ENCODE measurements around the gene C10orf62.
A peak's percentile ranks its signal among the peaks of the same experiment; 100 is the strongest.
"Not testable (repeated sequence)": the region's sequence is repeated elsewhere in the genome, so short reads cannot be mapped to it uniquely, and the experiment has no call there.

Gene C10orf62

DNA sequence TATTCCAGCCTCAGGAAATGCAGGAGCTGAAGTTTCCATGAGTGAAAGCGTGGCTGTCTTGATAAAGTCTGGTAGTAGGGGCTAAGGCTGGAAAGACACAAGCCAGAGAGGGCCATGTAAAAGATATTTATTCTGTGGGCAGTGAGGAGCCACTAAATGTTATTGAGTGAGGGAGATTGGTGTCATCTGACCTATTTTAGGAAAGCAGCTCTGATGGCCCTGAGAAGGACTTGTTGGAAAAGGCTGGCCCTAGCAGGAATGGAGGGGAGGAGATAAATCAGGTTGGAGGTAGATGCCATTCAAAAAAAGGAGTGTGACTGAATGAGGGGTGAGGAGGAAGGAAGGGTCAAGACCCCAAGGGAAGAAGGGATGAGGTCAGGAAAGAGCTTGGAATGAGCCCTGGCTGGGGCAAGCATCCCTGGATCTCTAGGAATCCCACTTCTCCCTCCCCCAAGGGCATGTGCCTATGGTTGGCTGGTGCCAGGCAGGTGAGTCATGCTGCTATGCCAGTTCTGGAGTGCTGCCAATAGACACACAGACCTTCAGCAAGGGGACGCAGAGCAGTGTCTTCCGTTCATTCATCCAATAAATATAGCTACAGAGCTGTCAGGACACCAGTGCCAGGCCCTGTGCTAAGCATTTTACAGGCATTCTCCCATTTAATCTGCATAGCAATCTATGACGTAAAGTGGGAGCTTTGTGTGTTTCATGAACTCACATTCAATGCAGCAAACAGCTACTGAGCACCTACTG lies 15.0 kb upstream of the C10orf62 start:
- no peak overlapping the region for H3K27ac Mint-ChIP-seq
- no peak for ATAC-seq

DNA sequence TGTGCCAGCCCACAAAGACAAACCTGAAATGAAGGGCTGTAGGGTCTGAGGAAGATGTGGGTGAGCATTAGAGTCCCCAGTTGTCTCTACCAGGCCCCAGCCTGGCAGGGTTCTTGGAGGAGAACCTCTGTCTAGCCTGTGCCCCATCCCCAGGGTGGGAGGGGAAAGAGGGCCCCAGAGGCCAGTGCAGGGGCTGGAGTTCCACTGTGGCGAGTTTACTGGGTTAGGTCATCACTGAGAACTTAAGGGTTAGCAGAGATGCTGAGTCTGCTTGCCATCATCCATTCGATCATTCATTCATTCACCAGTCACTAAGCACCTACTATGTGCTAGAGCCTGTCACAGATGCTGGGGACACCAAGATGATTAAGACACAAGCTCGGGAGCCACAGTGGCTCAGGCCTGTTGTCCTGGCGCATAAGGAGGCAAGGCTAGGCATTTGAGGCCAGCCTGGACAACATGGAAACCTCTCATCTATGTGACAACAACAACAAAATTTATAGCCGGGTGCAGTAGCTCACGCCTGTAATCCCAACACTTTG lies 14.3 kb upstream of the C10orf62 start:
- Mint-ChIP-seq H3K9me3 (no peaks in the 10 kb centered on the region), H3K4me3 (no peak overlapping the region)
- ATAC-seq, result no peak

More for the DNA sequence above, 15.0 kb upstream of the C10orf62 start:
- Mint-ChIP-seq H3K4me3 (no peak overlapping the region), H3K4me1 (no peaks in the 10 kb centered on the region), H3K27me3 (no peaks in the 10 kb centered on the region), H3K9me3 (no peaks in the 10 kb centered on the region)
- DNase-seq, result no peak

DNA sequence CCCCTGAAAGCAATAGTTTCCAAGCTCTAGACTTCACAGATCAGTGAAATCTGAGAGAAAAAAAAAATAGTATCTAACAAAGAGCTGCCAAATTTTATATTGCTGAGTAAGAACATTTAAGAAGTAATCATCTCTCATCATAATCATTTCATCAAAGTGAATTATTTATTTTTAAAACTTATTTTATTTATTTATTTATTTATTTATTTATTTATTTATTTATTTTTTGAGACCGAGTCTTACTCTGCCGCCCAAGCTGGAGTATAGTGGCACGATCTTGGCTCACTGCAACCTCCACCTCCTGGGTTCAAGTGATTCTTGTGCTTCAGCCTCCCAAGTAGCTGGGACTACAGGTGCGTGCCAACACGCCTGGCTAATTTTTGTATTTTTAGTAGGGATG lies 13.0 kb upstream of the C10orf62 start:
- not testable (repeated sequence) for ATAC-seq, H3K4me1 Mint-ChIP-seq, H3K9me3 Mint-ChIP-seq, H3K27me3 Mint-ChIP-seq, DNase-seq, H3K4me3 Mint-ChIP-seq, H3K27ac Mint-ChIP-seq

More for the DNA sequence above, 14.3 kb upstream of the C10orf62 start:
- Mint-ChIP-seq H3K4me1 (no peaks in the 10 kb centered on the region), H3K27ac (no peak overlapping the region), H3K27me3 (no peaks in the 10 kb centered on the region)
- no peak for DNase-seq

GRCh38 chr10:97577701-97578100 lies 11.8 kb upstream of the C10orf62 start:
- H3K27ac Mint-ChIP-seq, result peak overlapping the region in 1 of 2 donors; percentile 14
- H3K9me3 Mint-ChIP-seq, result no peaks in the 10 kb centered on the region
- no peak for ATAC-seq
- no peak for DNase-seq
- no peak overlapping the region for H3K4me3 Mint-ChIP-seq
- H3K27me3 Mint-ChIP-seq, result no peaks in the 10 kb centered on the region
- H3K4me1 Mint-ChIP-seq, result no peaks in the 10 kb centered on the region

- ATAC-seq, result no peak
- Mint-ChIP-seq H3K4me1 (no peaks in the 10 kb centered on the region), H3K27ac (no peak overlapping the region), H3K4me3 (no peak overlapping the region), H3K27me3 (no peaks in the 10 kb centered on the region), H3K9me3 (no peaks in the 10 kb centered on the region)
- DNase-seq, result no peak
Observed at GRCh38 chr10:97578171-97578844, 11.2 kb upstream of the C10orf62 start.

DNA sequence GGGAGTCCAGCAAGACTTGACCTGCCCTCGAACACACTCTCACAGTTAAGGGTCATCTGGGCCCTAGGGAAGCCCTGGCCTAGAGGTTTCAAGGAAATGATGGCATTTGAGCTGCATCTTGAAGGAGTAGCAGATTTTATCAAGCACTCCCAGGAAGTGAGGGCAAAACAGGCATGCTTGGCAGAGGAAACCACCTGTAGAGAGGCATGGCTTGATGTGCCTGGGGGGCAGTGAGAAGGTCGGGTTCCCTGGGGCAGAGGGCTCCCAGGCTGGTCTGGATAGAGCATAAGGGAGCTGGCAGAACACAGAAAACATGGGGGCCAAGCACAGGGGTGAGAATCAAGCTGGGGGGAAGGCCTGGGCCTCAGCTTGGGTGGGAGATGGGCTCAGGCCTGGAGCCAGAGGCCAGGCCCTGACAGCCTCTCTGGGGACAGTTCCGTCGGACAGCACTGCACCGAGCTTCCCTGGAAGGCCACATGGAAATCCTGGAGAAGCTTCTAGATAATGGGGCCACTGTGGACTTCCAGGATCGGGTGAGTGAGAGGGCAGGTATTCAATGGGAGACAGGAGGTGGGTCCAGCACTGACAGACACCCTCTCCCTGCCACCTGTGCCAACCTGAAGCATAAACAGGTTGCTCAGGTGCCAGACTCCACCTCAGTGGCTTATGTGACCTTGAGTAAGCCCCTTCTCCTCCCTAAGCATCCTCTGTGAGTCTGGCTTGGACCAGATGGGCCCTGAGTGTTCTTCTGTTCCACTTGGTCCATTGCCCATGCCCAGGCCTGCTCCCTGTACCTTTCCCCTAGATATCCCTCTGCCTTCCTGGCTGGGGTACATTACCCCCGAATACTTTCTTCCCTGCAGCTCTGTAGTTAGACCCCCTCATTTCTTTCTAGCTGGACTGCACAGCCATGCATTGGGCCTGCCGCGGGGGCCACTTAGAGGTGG lies 8.8 kb upstream of the C10orf62 start:
- Mint-ChIP-seq H3K27ac (peak overlapping the region in 1 of 2 donors; percentile 8), H3K4me1 (no peaks in the 10 kb centered on the region), H3K4me3 (no peak overlapping the region), H3K9me3 (no peaks in the 10 kb centered on the region), H3K27me3 (no peaks in the 10 kb centered on the region)
- DNase-seq (no peak), ATAC-seq (no peak)

GRCh38 chr10:97582169-97582568 lies 7.4 kb upstream of the C10orf62 start:
- no peaks in the 10 kb centered on the region for H3K9me3 Mint-ChIP-seq
- DNase-seq, result no peak
- H3K4me1 Mint-ChIP-seq, result no peaks in the 10 kb centered on the region
- H3K27me3 Mint-ChIP-seq, result no peaks in the 10 kb centered on the region
- no peak for ATAC-seq
- H3K27ac Mint-ChIP-seq, result no peak overlapping the region
- no peak overlapping the region for H3K4me3 Mint-ChIP-seq

GRCh38 chr10:97583476-97583875 lies 6.0 kb upstream of the C10orf62 start:
- Mint-ChIP-seq H3K27ac (no peak overlapping the region), H3K27me3 (no peaks in the 10 kb centered on the region), H3K9me3 (no peaks in the 10 kb centered on the region), H3K4me1 (no peaks in the 10 kb centered on the region), H3K4me3 (no peak overlapping the region)
- ATAC-seq (no peak), DNase-seq (no peak)

DNA sequence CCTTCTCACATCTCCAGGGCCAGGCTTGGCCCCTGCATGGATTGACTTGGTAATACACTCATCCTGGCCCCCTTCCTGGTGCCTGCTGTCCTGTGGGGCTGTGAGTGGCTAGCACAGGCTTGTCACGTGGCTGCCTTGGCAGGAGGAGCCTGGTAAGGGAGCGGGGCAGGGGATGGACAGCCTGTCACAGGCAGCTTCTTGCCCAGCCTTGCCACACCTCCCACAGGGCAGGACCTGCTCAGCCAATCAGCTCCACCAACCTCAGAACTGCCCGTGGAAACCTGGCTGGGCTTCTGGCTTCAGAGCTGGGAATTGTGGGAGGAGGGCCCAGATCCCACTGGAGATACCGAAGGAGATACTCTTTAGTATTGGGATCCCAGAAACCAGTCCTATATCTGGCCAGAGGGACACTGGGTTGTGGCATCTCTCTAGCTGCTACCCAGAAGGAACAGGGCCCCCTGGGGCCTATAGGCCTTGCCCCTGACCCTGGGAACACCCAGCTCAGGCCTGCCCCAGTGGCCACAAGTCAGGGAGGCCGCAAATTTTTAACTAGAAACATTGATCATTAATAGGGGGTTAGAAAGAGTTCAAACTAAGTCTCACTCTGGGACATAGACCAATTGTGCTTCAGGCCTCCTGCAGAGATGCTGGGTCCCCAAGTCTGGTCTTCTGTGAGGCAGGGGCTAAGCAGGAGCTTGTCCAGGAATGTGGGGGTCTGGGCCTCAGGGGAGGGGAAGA lies 5.3 kb upstream of the C10orf62 start, which contains the start of gene HOGA1:
Gene HOGA1 (plus strand): TSS at position 330 of the 738 bp plus-strand sequence. CDS start 315 bp downstream, at position 645.
- ATAC-seq (no peak), DNase-seq (no peak)
- H3K4me1 Mint-ChIP-seq, result no peaks in the 10 kb centered on the region
- no peak within 1 kb of the TSS for H3K4me3 Mint-ChIP-seq
- peak within 1 kb of the TSS; percentile 27 to 83 for H3K27ac Mint-ChIP-seq
- H3K9me3 Mint-ChIP-seq, result no peaks in the 10 kb centered on the region
- no peaks in the 10 kb centered on the region for H3K27me3 Mint-ChIP-seq

DNA sequence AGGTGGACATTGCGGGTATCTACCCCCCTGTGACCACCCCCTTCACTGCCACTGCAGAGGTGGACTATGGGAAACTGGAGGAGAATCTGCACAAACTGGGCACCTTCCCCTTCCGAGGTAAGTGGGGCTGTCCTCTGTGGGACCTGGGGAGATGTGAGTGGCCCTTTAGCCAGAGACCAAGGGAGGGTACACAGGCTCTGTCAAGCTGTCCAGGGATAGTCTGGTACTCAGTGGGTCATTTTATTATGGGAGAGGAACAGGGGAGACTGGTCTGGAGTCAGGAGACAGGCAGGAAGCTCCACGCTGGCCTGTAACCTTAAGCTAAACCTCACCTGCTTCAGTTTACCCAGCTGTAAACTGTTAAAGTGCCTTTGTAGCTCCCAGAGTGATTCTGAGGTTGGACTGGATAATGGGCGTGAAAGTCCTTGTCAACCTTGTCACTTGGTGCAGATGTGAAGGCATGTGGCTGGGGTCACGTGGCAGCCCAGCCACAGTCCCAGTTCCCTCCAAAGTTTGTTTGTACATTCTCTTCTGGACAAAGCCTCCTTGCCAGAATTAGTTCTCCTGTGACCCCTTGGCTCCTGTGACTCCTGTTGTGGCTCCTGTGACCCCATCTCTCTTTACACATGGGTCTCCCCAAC lies 4.6 kb upstream of the C10orf62 start:
- H3K9me3 Mint-ChIP-seq, result no peaks in the 10 kb centered on the region
- H3K27me3 Mint-ChIP-seq, result no peaks in the 10 kb centered on the region
- no peak for ATAC-seq

GRCh38 chr10:97585439-97585811 lies 4.1 kb upstream of the C10orf62 start:
- ATAC-seq (no peak), DNase-seq (no peak)
- Mint-ChIP-seq H3K27me3 (no peaks in the 10 kb centered on the region), H3K4me3 (no peak overlapping the region), H3K9me3 (no peaks in the 10 kb centered on the region), H3K4me1 (peaks cover 3% of the 10 kb centered on the region), H3K27ac (peak overlapping the region in 1 of 2 donors; percentile 85)

More for the DNA sequence above, 4.6 kb upstream of the C10orf62 start:
- Mint-ChIP-seq H3K4me3 (no peak overlapping the region), H3K27ac (peak overlapping the region; percentile 27 to 83), H3K4me1 (no peaks in the 10 kb centered on the region)
- no peak for DNase-seq

DNA sequence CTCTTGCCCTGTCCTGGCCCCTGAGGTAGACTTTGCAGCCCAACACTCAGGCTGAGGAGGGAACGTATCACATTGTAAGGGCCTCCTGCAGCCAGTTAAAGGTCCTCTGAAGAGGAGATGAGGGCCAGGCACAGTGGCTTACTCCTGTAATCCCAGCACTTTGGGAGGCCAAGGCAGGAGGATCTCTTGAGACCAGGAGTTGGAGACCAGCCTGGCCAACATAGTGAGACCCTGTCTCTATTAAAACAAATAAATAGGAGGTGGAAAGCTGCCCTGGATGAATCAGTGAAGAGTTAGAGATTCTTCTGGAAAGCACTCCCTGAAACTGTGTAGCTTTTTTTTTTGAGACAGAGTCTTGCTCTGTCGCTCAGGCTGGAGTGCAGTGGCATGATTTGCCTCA lies 2.3 kb upstream of the C10orf62 start:
- ATAC-seq (no peak), DNase-seq (no peak)
- Mint-ChIP-seq H3K27ac (no peak overlapping the region), H3K9me3 (no peaks in the 10 kb centered on the region), H3K4me1 (peaks cover 9% of the 10 kb centered on the region), H3K27me3 (no peaks in the 10 kb centered on the region), H3K4me3 (no peak overlapping the region)

GRCh38 chr10:97590082-97590747 lies 694 bp downstream of the C10orf62 start:
- no peaks in the 10 kb centered on the region for H3K27me3 Mint-ChIP-seq
- DNase-seq, result peak; percentile 20 to 60
- peak; percentile 92 for ATAC-seq
- peaks cover 9% of the 10 kb centered on the region for H3K4me1 Mint-ChIP-seq
- no peaks in the 10 kb centered on the region for H3K9me3 Mint-ChIP-seq
- H3K4me3 Mint-ChIP-seq, result peak overlapping the region in 1 of 2 donors; percentile 24
- peak overlapping the region in 1 of 2 donors; percentile 50 for H3K27ac Mint-ChIP-seq
